HCT116 (cell line): ENCODE results near the gene DUSP16. TPM values are rescaled to one million over a fixed set of nuclear protein-coding genes. Genes with fewer than 3 reads are reported as not detected.

Source experiments
- ATAC-seq: fragments of 200-7000 bp; cut with Tn5 transposase; 2 replicates; pipeline ENCODE4 v1.9.1; 2020; ENCODE audit warnings: mild to moderate bottlenecking, moderate library complexity
- BruUV-seq: library from RNA; stranded (reverse); fragments of 400-500 nt; replicated peaks from 2 replicates; lab custom pipeline; 2021; lab: Mats Ljungman, UMichigan
- CTCF ChIA-PET: fragments of 300-600 bp; sonication (Branson Sonifier 250); formaldehyde crosslinking; loops from one replicate; lab custom pipeline; 2021; ENCODE audit warnings: antibody characterized with exemption; lab: Charles Lee
- POLR2A ChIA-PET: fragments of 300-600, 350-600 bp; sonication (Branson Sonifier 250); formaldehyde crosslinking; loops from one replicate; lab custom pipeline; 2021; ENCODE audit warnings: antibody characterized with exemption; lab: Charles Lee
- RAD21 ChIA-PET, 2 experiments: fragments of 300-600 bp; sonication (Branson Sonifier 250); formaldehyde crosslinking; loops; one replicate each; lab custom pipeline; 2023; ENCODE audit warnings: low total read pairs in 2 of 2; ENCODE audit not compliant: uncharacterized antibody in 2 of 2, unreplicated experiment in 2 of 2, low non-redundant PET in 1 of 2; lab: Charles Lee
- DNase-seq: peaks from one replicate; pipeline ENCODE4 v3.0.0-alpha.2; 2010; ENCODE audit warnings: low read depth, low spot score
- H2AFZ ChIP-seq: fragments of 200-600 bp; shearing (Covaris generic), sonication (generic); 2 replicates; pipeline ENCODE4 v1.6.1; 2017; ENCODE audit warnings: low read depth, mixed run types, mixed read lengths, antibody characterized with exemption, low read length; ENCODE audit not compliant: poor library complexity, severe bottlenecking
- H3K27ac ChIP-seq: 2 replicates; pipeline ENCODE4 v1.5.1; 2012; ENCODE audit warnings: low read depth, low read length
- H3K27me3 ChIP-seq: fragments of 200-600 bp; sonication (generic); 2 replicates; pipeline ENCODE4 v1.6.1; 2016; ENCODE audit warnings: mixed run types, low read length, mixed read lengths; ENCODE audit not compliant: insufficient read depth
- H3K36me3 ChIP-seq, 2 experiments: fragments of 200-500 bp in 1 of 2; fragments of 200-600 bp in 1 of 2; sonication (Bioruptor generic) in 1 of 2; sonication (generic) in 1 of 2; 2 replicates each; pipeline versions ENCODE4 v1.5.1 to v1.6.1; 2014 to 2016; ENCODE audit warnings: low read length in 2 of 2, inconsistent platforms in 1 of 2, mixed read lengths in 1 of 2, mixed run types in 1 of 2; ENCODE audit not compliant: insufficient read depth in 2 of 2, control insufficient read depth in 1 of 2
- H3K4me1 ChIP-seq, 2 experiments: fragments of 200-600 bp in 1 of 2; sonication (generic) in 1 of 2; 2 replicates each; pipeline versions ENCODE4 v1.5.1 to v1.6.1; 2012 to 2017; ENCODE audit warnings: low read length in 2 of 2, inconsistent platforms in 1 of 2, mild to moderate bottlenecking in 1 of 2, mixed read lengths in 1 of 2, mixed run types in 1 of 2, moderate library complexity in 1 of 2; ENCODE audit not compliant: insufficient read depth in 2 of 2, control insufficient read depth in 1 of 2
- H3K4me2 ChIP-seq: fragments of 200-600 bp; sonication (generic); 2 replicates; pipeline ENCODE4 v1.6.1; 2017; ENCODE audit warnings: mixed run types, low read length, mixed read lengths
- H3K4me3 ChIP-seq, 2 experiments: fragments of 200-600 bp in 1 of 2; sonication (generic) in 1 of 2; replicated peaks in 1 of 2; 2 replicates each; pipeline ENCODE4 v1.5.1; 2011 to 2016; ENCODE audit warnings: low read length in 2 of 2, control low read depth in 1 of 2, low read depth in 1 of 2, mild to moderate bottlenecking in 1 of 2, mixed read lengths in 1 of 2, mixed run types in 1 of 2
- H3K79me2 ChIP-seq: fragments of 200-600 bp; sonication (generic); 2 replicates; pipeline ENCODE4 v1.6.1; 2017; ENCODE audit warnings: mild to moderate bottlenecking, mixed run types, low read length, moderate library complexity, mixed read lengths; ENCODE audit not compliant: insufficient read depth
- H3K9ac ChIP-seq: fragments of 200-600 bp; sonication (generic); 2 replicates; pipeline ENCODE4 v1.6.1; 2016; ENCODE audit warnings: low read length, mixed read lengths
- H3K9me2 ChIP-seq: fragments of 200-600 bp; sonication (generic), shearing (Covaris generic); 2 replicates; pipeline ENCODE4 v1.6.1; 2017; ENCODE audit warnings: mixed run types, mild to moderate bottlenecking, moderate library complexity; ENCODE audit not compliant: insufficient read depth
- H3K9me3 ChIP-seq, 2 experiments: fragments of 200-500 bp in 1 of 2; fragments of 200-600 bp in 1 of 2; sonication (Bioruptor generic) in 1 of 2; sonication (generic) in 1 of 2; 2 replicates each; pipeline ENCODE4 v1.6.1; 2014 to 2017; ENCODE audit warnings: low read length in 2 of 2, mixed read lengths in 2 of 2, inconsistent platforms in 1 of 2, low read depth in 1 of 2, mild to moderate bottlenecking in 1 of 2, mixed run types in 1 of 2, moderate library complexity in 1 of 2; ENCODE audit not compliant: control insufficient read depth in 1 of 2, insufficient read depth in 1 of 2
- H4K20me1 ChIP-seq: fragments of 200-600 bp; sonication (generic), shearing (Covaris generic); 2 replicates; pipeline ENCODE4 v1.6.1; 2017; ENCODE audit warnings: mixed run types, mild to moderate bottlenecking, moderate library complexity; ENCODE audit not compliant: insufficient read depth
- ATF3 ChIP-seq: IDR thresholded peaks from 2 replicates; pipeline ENCODE4 v1.6.1; 2012
- CTCF ChIP-seq, 3 experiments: fragments of 200-600 bp in 1 of 3; sonication (generic) in 1 of 3; IDR thresholded peaks in 2 of 3; conservative IDR thresholded peaks in 1 of 3; 2 replicates each; pipeline ENCODE4 v1.5.1; 2012 to 2017; ENCODE audit warnings: low read depth in 2 of 3, low read length in 2 of 3, antibody characterized with exemption in 1 of 3, borderline replicate concordance in 1 of 3, control low read depth in 1 of 3, mild to moderate bottlenecking in 1 of 3, mixed read lengths in 1 of 3, mixed run types in 1 of 3, moderate library complexity in 1 of 3; ENCODE audit not compliant: insufficient read depth in 1 of 3
- ELF1 ChIP-seq: IDR thresholded peaks from 2 replicates; pipeline ENCODE4 v1.6.1; 2012; ENCODE audit warnings: low read depth, borderline replicate concordance
- EZH2 ChIP-seq: fragments of 200-600 bp; sonication (generic); IDR thresholded peaks from 2 replicates; pipeline ENCODE4 v1.6.1; 2017; ENCODE audit warnings: antibody characterized with exemption, mixed run types
- MAX ChIP-seq: IDR thresholded peaks from 2 replicates; pipeline ENCODE4 v1.6.1; 2012
- POLR2AphosphoS5 ChIP-seq: IDR thresholded peaks from 2 replicates; pipeline ENCODE4 v1.6.1; 2011; ENCODE audit warnings: mild to moderate bottlenecking, low read depth, low read length, moderate library complexity
- SIN3A ChIP-seq: IDR thresholded peaks from 2 replicates; pipeline ENCODE4 v1.6.1; 2012; ENCODE audit warnings: low read depth
- SP1 ChIP-seq: IDR thresholded peaks from 2 replicates; pipeline ENCODE4 v1.6.1; 2012; ENCODE audit warnings: low read depth
- YY1 ChIP-seq: IDR thresholded peaks from 2 replicates; pipeline ENCODE4 v1.6.1; 2011; ENCODE audit warnings: low read length, low read depth, moderate library complexity, mild to moderate bottlenecking; ENCODE audit not compliant: insufficient replicate concordance; ENCODE audit errors: extremely low read depth
- ZFX ChIP-seq: fragments of 450-650 bp; IDR thresholded peaks from 2 replicates; pipeline ENCODE4 v1.6.1; 2017
- ZNF274 ChIP-seq: fragments of 200-500 bp; sonication (Bioruptor generic); IDR thresholded peaks from 2 replicates; pipeline ENCODE4 v1.6.1; 2014; ENCODE audit warnings: mild to moderate bottlenecking, low read depth, low read length, inconsistent platforms
- intact Hi-C: fragments of 100-400 bp; cut with micrococcal nuclease; formaldehyde crosslinking; loops from 2 replicates; pipeline ENCODE4 v1.10.0; 2022
- total RNA-seq: library from RNA; stranded (reverse); gene quantifications from one replicate; pipeline ENCODE4 v1.2.1, GENCODE V29; 2021; ENCODE audit not compliant: unreplicated experiment

DUSP16 gene
- total RNA-seq, 1 experiment from 2014 or later: 13.4 TPM

- Histone ChIP-seq H3K9me2 (no peaks in the 10 kb centered on the region; the same call in 1 of the 2 replicates), H3K27me3 (no peaks in the 10 kb centered on the region), H3K79me2 (no peaks in the 10 kb centered on the region)
- intact Hi-C loops: no loop called here
- TF ChIP-seq ATF3 (no peak), YY1 (no peak), CTCF (IDR thresholded peaks at IDR 0.05 in 2 of 3, conservative IDR thresholded peaks at IDR 0.05 in 1 of 3; ENCODE audit: borderline replicate concordance in 1 of 3, insufficient read depth in 1 of 3, low read depth in 2 of 3, low read length in 2 of 3) (no peak), ZFX (no peak), POLR2AphosphoS5 (no peak), ELF1 (no peak), EZH2 (no peak), SP1 (no peak)
- TF ChIP-seq, all 23 proteins: peak for 0
- no TSS peak for BruUV-seq
- Histone ChIP-seq H4K20me1 (no peaks in the 10 kb centered on the region), H3K9me3 (no peaks in the 10 kb centered on the region), H3K9ac (no peak overlapping the region), H3K4me1 (peaks cover under 1 to 2% of the 10 kb centered on the region in 2 experiments; a peak in 3 of 4 replicates), H3K4me3 (no peak overlapping the region), H3K27ac (no peak overlapping the region), H2AFZ (no peak overlapping the region), H3K4me2 (no peak overlapping the region), H3K36me3 (no peaks in the 10 kb centered on the region)
- RAD21 ChIA-PET: no interaction called here
- ATAC-seq: no peak
- CTCF ChIA-PET: no interaction called here
- POLR2A ChIA-PET: no interaction called here
- no peak for DNase-seq
These were observed 114.8 kb downstream of the DUSP16 start for GRCh38 chr12:12447837-12448236.

- H3K36me3 ChIP-seq: no peaks in the 10 kb centered on the region
- BruUV-seq: no TSS peak
These were observed 115.4 kb downstream of the DUSP16 start for GRCh38 chr12:12447236-12447635.

More at GRCh38 chr12:12447236-12447635, 115.4 kb downstream of the DUSP16 start:
- Histone ChIP-seq H3K4me3 (no peak overlapping the region), H3K9ac (no peak overlapping the region), H3K79me2 (no peaks in the 10 kb centered on the region), H4K20me1 (no peaks in the 10 kb centered on the region), H3K27me3 (no peaks in the 10 kb centered on the region), H3K4me2 (no peak overlapping the region), H3K9me3 (no peaks in the 10 kb centered on the region), H3K9me2 (no peaks in the 10 kb centered on the region; the same call in 1 of the 2 replicates), H3K27ac (no peak overlapping the region), H2AFZ (no peak overlapping the region), H3K4me1 (peaks cover 5 to 8% of the 10 kb centered on the region in 2 experiments)
- no peak for DNase-seq
- RAD21 ChIA-PET: no interaction called here
- TF ChIP-seq MAX (no peak), ZNF274 (no peak), SIN3A (no peak), EZH2 (no peak)
- intact Hi-C loops: no loop called here
- no peak for ATAC-seq
- POLR2A ChIA-PET: no interaction called here
- CTCF ChIA-PET: no interaction called here
